Peyer's patch (tissue), 4 donors: ENCODE results near the gene PSAP.

Source experiments
- POLR2A ChIP-seq, 2 donors: fragments of 450-650 bp; IDR thresholded peaks; one replicate each; pipeline ENCODE4 v1.5.1; 2017; ENCODE audit warnings: antibody characterized with exemption in 2 of 2, mild to moderate bottlenecking in 2 of 2, moderate library complexity in 2 of 2
- TF ChIP-seq, protein P1 (sequence below), 6 experiments: fragments of 450-650 bp in 4 of 6; fragments of 200-600 bp in 2 of 6; sonication (generic) in 1 of 6; IDR thresholded peaks; one replicate each; pipeline ENCODE4 v1.5.1; 2017 to 2019; ENCODE audit warnings: antibody characterized with exemption in 6 of 6, mild to moderate bottlenecking in 3 of 6, moderate library complexity in 1 of 6

- TF ChIP-seq POLR2A (IDR thresholded peaks at IDR 0.05), result no peak
- TF ChIP-seq, protein P1, sequence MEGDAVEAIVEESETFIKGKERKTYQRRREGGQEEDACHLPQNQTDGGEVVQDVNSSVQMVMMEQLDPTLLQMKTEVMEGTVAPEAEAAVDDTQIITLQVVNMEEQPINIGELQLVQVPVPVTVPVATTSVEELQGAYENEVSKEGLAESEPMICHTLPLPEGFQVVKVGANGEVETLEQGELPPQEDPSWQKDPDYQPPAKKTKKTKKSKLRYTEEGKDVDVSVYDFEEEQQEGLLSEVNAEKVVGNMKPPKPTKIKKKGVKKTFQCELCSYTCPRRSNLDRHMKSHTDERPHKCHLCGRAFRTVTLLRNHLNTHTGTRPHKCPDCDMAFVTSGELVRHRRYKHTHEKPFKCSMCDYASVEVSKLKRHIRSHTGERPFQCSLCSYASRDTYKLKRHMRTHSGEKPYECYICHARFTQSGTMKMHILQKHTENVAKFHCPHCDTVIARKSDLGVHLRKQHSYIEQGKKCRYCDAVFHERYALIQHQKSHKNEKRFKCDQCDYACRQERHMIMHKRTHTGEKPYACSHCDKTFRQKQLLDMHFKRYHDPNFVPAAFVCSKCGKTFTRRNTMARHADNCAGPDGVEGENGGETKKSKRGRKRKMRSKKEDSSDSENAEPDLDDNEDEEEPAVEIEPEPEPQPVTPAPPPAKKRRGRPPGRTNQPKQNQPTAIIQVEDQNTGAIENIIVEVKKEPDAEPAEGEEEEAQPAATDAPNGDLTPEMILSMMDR (IDR thresholded peaks at IDR 0.05), result peak; percentile 86 to 91 (median 90)
Measured at GRCh38 chr10:71812016-71812912, 38.8 kb downstream of the PSAP start.
